Gastroesophageal sphincter (tissue), 3 donors: ENCODE measurements around the gene SYNGR4.

Source experiments
- POLR2A ChIP-seq, 2 donors: fragments of 450-650 bp; IDR thresholded peaks; one replicate each; pipeline ENCODE4 v1.6.1; 2017; ENCODE audit warnings: antibody characterized with exemption in 2 of 2, mild to moderate bottlenecking in 2 of 2, moderate library complexity in 1 of 2
- POLR2AphosphoS5 ChIP-seq: sonication (generic); formaldehyde crosslinking; IDR thresholded peaks from one replicate; pipeline ENCODE4 v1.6.1; 2017; ENCODE audit warnings: antibody characterized with exemption
- TF ChIP-seq, protein P1 (sequence below), 4 experiments: fragments of 200-600 bp in 2 of 4; fragments of 450-650 bp in 2 of 4; sonication (generic) in 1 of 4; IDR thresholded peaks; one replicate each; pipeline ENCODE4 v1.5.1; 2017 to 2019; ENCODE audit warnings: antibody characterized with exemption in 4 of 4, mild to moderate bottlenecking in 2 of 4, moderate library complexity in 2 of 4

DNA sequence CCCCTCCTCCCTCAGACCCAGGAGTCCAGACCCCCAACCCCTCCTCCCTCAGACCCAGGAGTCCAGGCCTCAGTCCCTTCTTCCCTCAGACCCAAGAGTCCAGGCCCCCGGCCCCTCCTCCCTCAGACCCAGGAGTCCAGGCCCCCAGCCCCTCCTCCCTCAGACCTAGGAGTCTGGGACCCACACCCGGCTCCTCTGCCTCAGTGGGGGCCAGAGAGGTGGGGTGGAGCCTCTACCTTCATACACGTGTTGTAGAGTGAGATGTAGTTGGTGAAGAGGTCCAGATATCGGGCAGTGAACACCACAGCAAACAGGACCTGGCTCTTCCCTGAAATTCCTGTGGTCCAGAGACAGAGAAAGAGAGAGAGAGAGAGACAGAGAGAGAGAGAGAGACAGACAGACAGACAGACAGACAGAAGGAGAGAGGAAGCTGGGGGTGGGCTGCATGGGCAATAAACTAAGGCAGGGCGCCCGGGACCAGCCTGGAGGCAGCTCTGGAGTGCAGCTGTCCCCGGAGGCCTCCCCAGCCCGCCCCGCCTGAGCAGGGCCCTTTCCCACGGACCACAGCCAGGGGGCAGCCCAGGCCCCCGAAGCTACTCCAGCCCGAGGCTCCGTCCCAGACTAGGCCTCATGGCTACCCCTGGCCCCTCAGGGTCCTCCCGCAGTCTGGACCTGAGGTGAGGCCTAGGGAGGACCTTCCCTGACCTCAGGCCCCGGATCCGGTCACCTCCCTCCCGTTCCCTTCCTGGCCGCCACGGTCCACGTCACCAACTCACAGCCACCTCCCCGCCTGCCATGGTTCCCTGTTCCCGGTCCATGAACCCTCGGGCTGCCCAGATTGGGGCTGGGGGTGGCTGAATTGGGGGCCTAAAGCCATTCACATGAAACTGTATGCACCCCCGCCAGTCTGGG lies 26.3 kb downstream of the SYNGR4 start:
- TF ChIP-seq, protein P1, sequence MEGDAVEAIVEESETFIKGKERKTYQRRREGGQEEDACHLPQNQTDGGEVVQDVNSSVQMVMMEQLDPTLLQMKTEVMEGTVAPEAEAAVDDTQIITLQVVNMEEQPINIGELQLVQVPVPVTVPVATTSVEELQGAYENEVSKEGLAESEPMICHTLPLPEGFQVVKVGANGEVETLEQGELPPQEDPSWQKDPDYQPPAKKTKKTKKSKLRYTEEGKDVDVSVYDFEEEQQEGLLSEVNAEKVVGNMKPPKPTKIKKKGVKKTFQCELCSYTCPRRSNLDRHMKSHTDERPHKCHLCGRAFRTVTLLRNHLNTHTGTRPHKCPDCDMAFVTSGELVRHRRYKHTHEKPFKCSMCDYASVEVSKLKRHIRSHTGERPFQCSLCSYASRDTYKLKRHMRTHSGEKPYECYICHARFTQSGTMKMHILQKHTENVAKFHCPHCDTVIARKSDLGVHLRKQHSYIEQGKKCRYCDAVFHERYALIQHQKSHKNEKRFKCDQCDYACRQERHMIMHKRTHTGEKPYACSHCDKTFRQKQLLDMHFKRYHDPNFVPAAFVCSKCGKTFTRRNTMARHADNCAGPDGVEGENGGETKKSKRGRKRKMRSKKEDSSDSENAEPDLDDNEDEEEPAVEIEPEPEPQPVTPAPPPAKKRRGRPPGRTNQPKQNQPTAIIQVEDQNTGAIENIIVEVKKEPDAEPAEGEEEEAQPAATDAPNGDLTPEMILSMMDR (IDR thresholded peaks at IDR 0.05) = peak in 3 of 4 experiments; percentile 68 to 88 (median 77)
- no peak for TF ChIP-seq POLR2A (IDR thresholded peaks at IDR 0.05)
- TF ChIP-seq POLR2AphosphoS5 = peak; percentile 24
